ENCODE data around the gene NUCKS1.

- TF ChIP-seq, protein P1, sequence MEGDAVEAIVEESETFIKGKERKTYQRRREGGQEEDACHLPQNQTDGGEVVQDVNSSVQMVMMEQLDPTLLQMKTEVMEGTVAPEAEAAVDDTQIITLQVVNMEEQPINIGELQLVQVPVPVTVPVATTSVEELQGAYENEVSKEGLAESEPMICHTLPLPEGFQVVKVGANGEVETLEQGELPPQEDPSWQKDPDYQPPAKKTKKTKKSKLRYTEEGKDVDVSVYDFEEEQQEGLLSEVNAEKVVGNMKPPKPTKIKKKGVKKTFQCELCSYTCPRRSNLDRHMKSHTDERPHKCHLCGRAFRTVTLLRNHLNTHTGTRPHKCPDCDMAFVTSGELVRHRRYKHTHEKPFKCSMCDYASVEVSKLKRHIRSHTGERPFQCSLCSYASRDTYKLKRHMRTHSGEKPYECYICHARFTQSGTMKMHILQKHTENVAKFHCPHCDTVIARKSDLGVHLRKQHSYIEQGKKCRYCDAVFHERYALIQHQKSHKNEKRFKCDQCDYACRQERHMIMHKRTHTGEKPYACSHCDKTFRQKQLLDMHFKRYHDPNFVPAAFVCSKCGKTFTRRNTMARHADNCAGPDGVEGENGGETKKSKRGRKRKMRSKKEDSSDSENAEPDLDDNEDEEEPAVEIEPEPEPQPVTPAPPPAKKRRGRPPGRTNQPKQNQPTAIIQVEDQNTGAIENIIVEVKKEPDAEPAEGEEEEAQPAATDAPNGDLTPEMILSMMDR (IDR thresholded peaks at IDR 0.05; ENCODE audit: low read length), result no peak
- TF ChIP-seq EZH2 (IDR thresholded peaks at IDR 0.05; ENCODE audit: borderline replicate concordance, low read length), result no peak
These were observed 6.0 kb downstream of the NUCKS1 start for GRCh38 chr1:205743977-205744376.

Measured in OCI-LY1 (cell line).